ENCODE measurements around the gene P4HB. TPM values are rescaled to one million over a fixed set of nuclear protein-coding genes. Genes with fewer than 3 reads are reported as not detected.

P4HB gene
- total and polyA plus RNA-seq, 2 donors (not counting 1 experiment from before 2014, with no cell fraction given), result 109 to 1,034 TPM

DNA sequence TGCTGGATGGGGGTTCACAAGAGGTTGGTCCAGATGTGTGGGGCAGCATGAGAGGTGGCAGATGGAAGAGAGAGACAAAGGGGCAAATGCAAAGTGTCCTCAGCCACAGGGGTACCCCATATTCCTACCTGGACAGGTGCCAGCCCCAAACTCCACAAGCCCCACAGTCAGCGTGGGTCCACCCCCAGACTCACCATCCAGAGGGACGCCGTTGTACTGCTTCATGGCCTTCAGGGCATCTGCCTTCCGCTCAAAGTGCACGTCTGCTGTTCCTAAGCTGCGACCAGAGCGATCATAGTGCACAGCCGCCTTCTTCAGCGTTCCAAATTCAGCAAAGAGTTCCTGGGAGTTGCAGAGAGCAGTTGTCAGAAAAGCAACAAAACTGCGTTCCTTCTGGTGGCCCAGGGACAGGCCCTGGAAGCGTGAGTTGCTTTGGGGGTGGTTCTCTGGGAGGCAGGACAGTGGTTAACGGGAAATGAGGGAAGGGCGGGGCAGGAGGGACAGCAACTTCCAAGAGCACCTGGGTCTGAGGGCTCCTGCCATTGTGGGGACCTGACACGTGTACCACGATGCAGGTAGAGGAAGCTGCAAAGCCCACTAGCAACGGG, 28.8 kb upstream of the P4HB start:
- no peaks in the 10 kb centered on the region for H4K20me1 ChIP-seq (ENCODE audit: control insufficient read depth, extremely low read depth, insufficient read depth, low read length)
- no peak overlapping the region for H3K27ac ChIP-seq (ENCODE audit: insufficient read depth, low read length)
- no peak for DNase-seq (ENCODE audit: low read depth in 2 of 2)
- H3K36me3 ChIP-seq (ENCODE audit: control insufficient read depth, insufficient read depth, low read length), result peaks cover 37% of the 10 kb centered on the region
- H3K27me3 ChIP-seq (ENCODE audit: control insufficient read depth, insufficient read depth, low read length), result no peaks in the 10 kb centered on the region
- no peak for TF ChIP-seq EZH2 (IDR thresholded peaks at IDR 0.05; ENCODE audit: low read length, missing control alignments)
- TF ChIP-seq, protein P1, sequence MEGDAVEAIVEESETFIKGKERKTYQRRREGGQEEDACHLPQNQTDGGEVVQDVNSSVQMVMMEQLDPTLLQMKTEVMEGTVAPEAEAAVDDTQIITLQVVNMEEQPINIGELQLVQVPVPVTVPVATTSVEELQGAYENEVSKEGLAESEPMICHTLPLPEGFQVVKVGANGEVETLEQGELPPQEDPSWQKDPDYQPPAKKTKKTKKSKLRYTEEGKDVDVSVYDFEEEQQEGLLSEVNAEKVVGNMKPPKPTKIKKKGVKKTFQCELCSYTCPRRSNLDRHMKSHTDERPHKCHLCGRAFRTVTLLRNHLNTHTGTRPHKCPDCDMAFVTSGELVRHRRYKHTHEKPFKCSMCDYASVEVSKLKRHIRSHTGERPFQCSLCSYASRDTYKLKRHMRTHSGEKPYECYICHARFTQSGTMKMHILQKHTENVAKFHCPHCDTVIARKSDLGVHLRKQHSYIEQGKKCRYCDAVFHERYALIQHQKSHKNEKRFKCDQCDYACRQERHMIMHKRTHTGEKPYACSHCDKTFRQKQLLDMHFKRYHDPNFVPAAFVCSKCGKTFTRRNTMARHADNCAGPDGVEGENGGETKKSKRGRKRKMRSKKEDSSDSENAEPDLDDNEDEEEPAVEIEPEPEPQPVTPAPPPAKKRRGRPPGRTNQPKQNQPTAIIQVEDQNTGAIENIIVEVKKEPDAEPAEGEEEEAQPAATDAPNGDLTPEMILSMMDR (conservative IDR thresholded peaks at IDR 0.05 in 1 of 2, IDR thresholded peaks at IDR 0.05 in 1 of 2; ENCODE audit: low read depth in 1 of 2, low read length in 2 of 2), result no peak
- H3K4me2 ChIP-seq (ENCODE audit: extremely low read depth, insufficient read depth, low read length), result no peak overlapping the region
- H3K4me1 ChIP-seq (ENCODE audit: control insufficient read depth, extremely low read depth, insufficient read depth, low read length), result peaks cover 19% of the 10 kb centered on the region
- H3K79me2 ChIP-seq (ENCODE audit: control insufficient read depth, insufficient read depth, low read length), result peaks cover 64% of the 10 kb centered on the region
- H3K9me3 ChIP-seq (ENCODE audit: control insufficient read depth, insufficient read depth, low read depth, low read length), result no peaks in the 10 kb centered on the region
- no peak overlapping the region for H3K9ac ChIP-seq (ENCODE audit: insufficient read depth, low read length)
- no peak overlapping the region for H3K4me3 ChIP-seq (replicated peaks in 1 of 4; ENCODE audit: control extremely low read depth in 1 of 4, insufficient read depth in 1 of 4, low read depth in 3 of 4, low read length in 4 of 4)
- H2AFZ ChIP-seq (ENCODE audit: low read length), result no peak overlapping the region

DNA sequence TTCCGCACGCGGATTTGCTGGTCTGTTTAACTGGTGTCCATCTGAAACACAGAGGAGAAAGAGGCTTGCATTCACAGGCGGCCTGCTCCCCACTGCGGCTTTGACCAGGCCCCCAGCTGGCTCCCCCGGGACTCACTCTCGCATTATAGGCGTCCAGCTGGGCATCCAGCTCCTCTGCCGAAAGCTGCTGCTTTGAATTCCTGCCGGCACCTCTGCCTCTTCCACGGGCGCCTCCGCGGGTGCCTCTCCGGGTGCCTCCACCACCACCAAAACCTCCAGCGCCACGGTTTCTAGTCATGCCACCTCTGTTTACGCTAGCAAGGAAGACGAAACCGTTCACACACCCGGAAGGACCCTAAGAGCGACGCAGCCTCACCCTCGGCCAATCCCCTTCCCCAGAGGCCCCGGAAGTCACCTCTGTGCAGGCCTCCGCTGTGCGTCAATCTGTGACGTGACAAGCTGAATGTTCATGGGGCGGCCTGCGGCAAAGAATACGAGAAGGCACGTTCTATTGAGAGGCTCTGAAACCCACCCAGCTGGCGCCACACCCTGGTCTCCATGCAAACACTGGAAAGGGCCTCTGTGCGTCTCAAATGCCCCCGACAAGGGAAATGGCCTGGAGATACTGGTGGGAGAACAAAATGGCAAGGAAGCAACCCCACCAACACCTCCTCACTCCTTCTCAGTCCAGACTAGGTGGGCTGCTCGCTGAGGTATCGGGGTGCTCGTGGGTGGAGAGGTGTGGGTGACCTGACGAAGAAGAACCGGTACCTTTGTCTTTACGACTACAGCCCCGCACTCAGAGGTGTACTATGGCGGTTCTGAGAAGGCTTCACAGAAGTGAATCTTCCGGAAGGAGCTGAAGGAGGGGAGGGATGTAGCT, 28.0 kb upstream of the P4HB start:
- Histone ChIP-seq H3K27me3 (ENCODE audit: control insufficient read depth, insufficient read depth, low read length) (no peaks in the 10 kb centered on the region), H3K27ac (ENCODE audit: insufficient read depth, low read length) (no peak overlapping the region), H3K4me1 (ENCODE audit: control insufficient read depth, extremely low read depth, insufficient read depth, low read length) (peaks cover 19% of the 10 kb centered on the region), H3K9me3 (ENCODE audit: control insufficient read depth, insufficient read depth, low read depth, low read length) (no peaks in the 10 kb centered on the region), H3K79me2 (ENCODE audit: control insufficient read depth, insufficient read depth, low read length) (peaks cover 59% of the 10 kb centered on the region), H3K9ac (ENCODE audit: insufficient read depth, low read length) (no peak overlapping the region), H3K4me3 (replicated peaks in 1 of 4; ENCODE audit: control extremely low read depth in 1 of 4, insufficient read depth in 1 of 4, low read depth in 3 of 4, low read length in 4 of 4) (no peak overlapping the region), H2AFZ (ENCODE audit: low read length) (no peak overlapping the region), H3K4me2 (ENCODE audit: extremely low read depth, insufficient read depth, low read length) (no peak overlapping the region), H3K36me3 (ENCODE audit: control insufficient read depth, insufficient read depth, low read length) (peaks cover 35% of the 10 kb centered on the region), H4K20me1 (ENCODE audit: control insufficient read depth, extremely low read depth, insufficient read depth, low read length) (no peaks in the 10 kb centered on the region)
- DNase-seq (ENCODE audit: low read depth in 2 of 2), result no peak
- no peak for TF ChIP-seq EZH2 (IDR thresholded peaks at IDR 0.05; ENCODE audit: low read length, missing control alignments)
- TF ChIP-seq, protein P1 (conservative IDR thresholded peaks at IDR 0.05 in 1 of 2, IDR thresholded peaks at IDR 0.05 in 1 of 2; ENCODE audit: low read depth in 1 of 2, low read length in 2 of 2), result no peak

DNA sequence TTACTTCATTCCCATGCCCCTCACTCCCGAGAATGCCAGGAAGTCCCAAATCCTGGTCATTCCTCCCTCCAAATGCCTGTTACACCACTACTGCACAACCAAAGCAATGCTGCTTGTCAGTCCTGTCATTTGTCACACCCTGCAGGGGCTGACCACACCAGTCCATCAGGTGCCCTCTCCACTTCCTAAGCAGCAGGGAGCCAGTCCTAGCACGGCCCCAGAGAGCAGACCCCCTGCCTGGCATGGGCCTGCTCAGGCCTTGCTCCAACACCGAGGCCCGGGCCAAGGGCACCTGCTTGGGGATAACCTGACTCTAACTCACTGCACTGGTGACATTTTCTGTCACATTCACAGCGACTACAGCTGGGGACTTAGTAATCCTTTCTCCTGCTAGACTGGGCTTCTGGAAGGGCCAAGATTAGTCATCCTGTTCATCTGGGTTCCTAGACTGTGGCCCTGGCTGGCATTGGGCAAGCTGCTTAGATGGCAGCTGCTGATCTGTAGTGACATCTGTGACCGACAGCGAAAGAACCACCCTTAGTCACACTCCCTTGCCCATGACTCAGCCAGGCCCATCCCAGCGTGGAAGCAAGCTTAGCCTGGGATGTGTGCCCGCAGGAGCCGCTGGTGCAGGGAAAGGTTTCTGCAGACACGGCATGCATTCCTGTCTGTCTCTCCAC, 25.7 kb upstream of the P4HB start:
- Histone ChIP-seq H2AFZ (ENCODE audit: low read length) (no peak overlapping the region), H3K4me3 (replicated peaks in 1 of 4; ENCODE audit: control extremely low read depth in 1 of 4, insufficient read depth in 1 of 4, low read depth in 3 of 4, low read length in 4 of 4) (no peak overlapping the region), H3K79me2 (ENCODE audit: control insufficient read depth, insufficient read depth, low read length) (peaks cover 47% of the 10 kb centered on the region), H3K36me3 (ENCODE audit: control insufficient read depth, insufficient read depth, low read length) (peaks cover 35% of the 10 kb centered on the region), H3K27me3 (ENCODE audit: control insufficient read depth, insufficient read depth, low read length) (no peaks in the 10 kb centered on the region), H3K9me3 (ENCODE audit: control insufficient read depth, insufficient read depth, low read depth, low read length) (no peaks in the 10 kb centered on the region), H3K4me2 (ENCODE audit: extremely low read depth, insufficient read depth, low read length) (no peak overlapping the region), H3K9ac (ENCODE audit: insufficient read depth, low read length) (no peak overlapping the region), H3K27ac (ENCODE audit: insufficient read depth, low read length) (no peak overlapping the region), H3K4me1 (ENCODE audit: control insufficient read depth, extremely low read depth, insufficient read depth, low read length) (peaks cover 19% of the 10 kb centered on the region), H4K20me1 (ENCODE audit: control insufficient read depth, extremely low read depth, insufficient read depth, low read length) (no peaks in the 10 kb centered on the region)
- TF ChIP-seq EZH2 (IDR thresholded peaks at IDR 0.05; ENCODE audit: low read length, missing control alignments), result no peak
- TF ChIP-seq, protein P1 (conservative IDR thresholded peaks at IDR 0.05 in 1 of 2, IDR thresholded peaks at IDR 0.05 in 1 of 2; ENCODE audit: low read depth in 1 of 2, low read length in 2 of 2), result no peak
- DNase-seq (ENCODE audit: low read depth in 2 of 2), result peak in 1 of 2 donors; percentile 68
